ENCODE results near the gene SPTLC3. TPM values are rescaled to one million over a fixed set of nuclear protein-coding genes. Genes with fewer than 3 reads are reported as not detected.

Gene SPTLC3
- polyA plus RNA-seq, 1 of the 3 experiments (the other 2 are of a cell fraction): 0.02 TPM

DNA sequence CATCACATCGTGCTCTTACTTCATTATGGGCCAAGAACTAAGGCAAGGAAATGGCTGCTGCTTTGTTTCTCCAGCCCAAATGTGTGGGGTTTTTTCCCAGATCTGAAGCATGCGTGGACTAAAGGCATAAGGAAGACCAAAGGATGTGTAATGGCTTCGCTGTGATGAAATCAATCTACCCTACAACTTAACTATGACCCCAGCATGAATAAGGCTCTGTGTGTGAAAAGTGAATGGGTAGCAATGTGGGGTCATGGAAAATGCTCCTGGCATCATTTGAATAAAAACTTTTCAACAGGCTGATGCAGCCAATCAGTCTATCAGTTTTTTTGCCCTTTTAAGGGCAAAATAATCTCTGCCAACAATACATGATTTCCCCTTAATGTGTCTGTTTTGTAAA lies 162.0 kb downstream of the SPTLC3 start:
- no peaks in the 10 kb centered on the region for H3K36me3 ChIP-seq (replicated peaks in 1 of 2; ENCODE audit: control insufficient read depth in 1 of 2, insufficient read depth in 2 of 2, low read length in 1 of 2)
- H3K4me1 ChIP-seq (ENCODE audit: control insufficient read depth in 1 of 2, insufficient read depth in 2 of 2, low read depth in 1 of 2, low read length in 1 of 2): no peaks in the 10 kb centered on the region
- H3K79me2 ChIP-seq (ENCODE audit: insufficient read depth): no peaks in the 10 kb centered on the region
- H3K4me3 ChIP-seq (ENCODE audit: low read depth in 2 of 2, low read length in 1 of 2): no peak overlapping the region
- H3K9me3 ChIP-seq: no peaks in the 10 kb centered on the region
- no peak overlapping the region for H3K4me2 ChIP-seq
- CTCF ChIA-PET: no interaction called here
- POLR2A ChIA-PET: no interaction called here
- no peaks in the 10 kb centered on the region for H3K27me3 ChIP-seq (ENCODE audit: insufficient read depth)
- H2AFZ ChIP-seq (ENCODE audit: low read depth): no peak overlapping the region
- TF ChIP-seq, protein P1, sequence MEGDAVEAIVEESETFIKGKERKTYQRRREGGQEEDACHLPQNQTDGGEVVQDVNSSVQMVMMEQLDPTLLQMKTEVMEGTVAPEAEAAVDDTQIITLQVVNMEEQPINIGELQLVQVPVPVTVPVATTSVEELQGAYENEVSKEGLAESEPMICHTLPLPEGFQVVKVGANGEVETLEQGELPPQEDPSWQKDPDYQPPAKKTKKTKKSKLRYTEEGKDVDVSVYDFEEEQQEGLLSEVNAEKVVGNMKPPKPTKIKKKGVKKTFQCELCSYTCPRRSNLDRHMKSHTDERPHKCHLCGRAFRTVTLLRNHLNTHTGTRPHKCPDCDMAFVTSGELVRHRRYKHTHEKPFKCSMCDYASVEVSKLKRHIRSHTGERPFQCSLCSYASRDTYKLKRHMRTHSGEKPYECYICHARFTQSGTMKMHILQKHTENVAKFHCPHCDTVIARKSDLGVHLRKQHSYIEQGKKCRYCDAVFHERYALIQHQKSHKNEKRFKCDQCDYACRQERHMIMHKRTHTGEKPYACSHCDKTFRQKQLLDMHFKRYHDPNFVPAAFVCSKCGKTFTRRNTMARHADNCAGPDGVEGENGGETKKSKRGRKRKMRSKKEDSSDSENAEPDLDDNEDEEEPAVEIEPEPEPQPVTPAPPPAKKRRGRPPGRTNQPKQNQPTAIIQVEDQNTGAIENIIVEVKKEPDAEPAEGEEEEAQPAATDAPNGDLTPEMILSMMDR (IDR thresholded peaks at IDR 0.05): no peak
- no peak for TF ChIP-seq FOXJ3 (CRISPR knock-in tag; IDR thresholded peaks at IDR 0.05)
- no peak for TF ChIP-seq RAD21 (IDR thresholded peaks at IDR 0.05; ENCODE audit: low read length)
- DNase-seq: no peak
- H3F3A ChIP-seq (replicated peaks; ENCODE audit: insufficient read depth): no peaks in the 10 kb centered on the region
- H4K20me1 ChIP-seq (ENCODE audit: insufficient read depth): no peaks in the 10 kb centered on the region
- no peaks in the 10 kb centered on the region for H3K9me2 ChIP-seq
- no peak overlapping the region for H3K9ac ChIP-seq
- WGBS (ENCODE audit: low lambda C conversion rate): 4% methylated on average over 3 of the region's 3 CpGs
- no peak overlapping the region for H3K27ac ChIP-seq (ENCODE audit: low read depth in 2 of 2, low read length in 1 of 2)

DNA sequence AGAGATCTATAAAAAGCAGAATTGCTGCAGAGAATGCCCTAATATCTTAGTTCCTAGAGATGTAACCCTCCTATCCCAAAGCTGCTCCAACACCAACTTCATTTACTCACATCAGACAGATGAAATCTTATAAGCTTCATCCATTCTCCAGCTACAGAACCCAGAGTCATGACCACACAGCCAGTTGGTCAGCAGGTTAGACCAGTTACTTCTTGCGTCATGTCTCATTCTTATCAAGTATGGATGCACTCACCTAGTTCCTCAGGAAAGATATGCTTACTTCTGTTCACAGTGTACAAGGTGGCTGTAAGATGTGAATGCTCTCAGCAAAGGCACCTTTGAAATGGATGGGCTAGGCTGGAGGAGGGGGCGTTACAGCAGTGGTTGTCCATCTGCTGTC lies 164.4 kb downstream of the SPTLC3 start:
- POLR2A ChIA-PET: no interaction called here
- no peaks in the 10 kb centered on the region for H3F3A ChIP-seq (replicated peaks; ENCODE audit: insufficient read depth)
- no peak overlapping the region for H2AFZ ChIP-seq (ENCODE audit: low read depth)
- no peak for TF ChIP-seq GABPA (IDR thresholded peaks at IDR 0.05; ENCODE audit: low read depth)
- TF ChIP-seq, protein P2, sequence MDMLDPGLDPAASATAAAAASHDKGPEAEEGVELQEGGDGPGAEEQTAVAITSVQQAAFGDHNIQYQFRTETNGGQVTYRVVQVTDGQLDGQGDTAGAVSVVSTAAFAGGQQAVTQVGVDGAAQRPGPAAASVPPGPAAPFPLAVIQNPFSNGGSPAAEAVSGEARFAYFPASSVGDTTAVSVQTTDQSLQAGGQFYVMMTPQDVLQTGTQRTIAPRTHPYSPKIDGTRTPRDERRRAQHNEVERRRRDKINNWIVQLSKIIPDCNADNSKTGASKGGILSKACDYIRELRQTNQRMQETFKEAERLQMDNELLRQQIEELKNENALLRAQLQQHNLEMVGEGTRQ (IDR thresholded peaks at IDR 0.05; ENCODE audit: borderline replicate concordance, low read depth, low read length): no peak
- no peaks in the 10 kb centered on the region for H3K9me2 ChIP-seq
- no peak for DNase-seq
- H3K4me3 ChIP-seq (ENCODE audit: low read depth in 2 of 2, low read length in 1 of 2): no peak overlapping the region
- H3K27me3 ChIP-seq (ENCODE audit: insufficient read depth): no peaks in the 10 kb centered on the region
- H3K27ac ChIP-seq (ENCODE audit: low read depth in 2 of 2, low read length in 1 of 2): no peak overlapping the region
- no peaks in the 10 kb centered on the region for H3K9me3 ChIP-seq
- no peaks in the 10 kb centered on the region for H4K20me1 ChIP-seq (ENCODE audit: insufficient read depth)
- no peaks in the 10 kb centered on the region for H3K4me1 ChIP-seq (ENCODE audit: control insufficient read depth in 1 of 2, insufficient read depth in 2 of 2, low read depth in 1 of 2, low read length in 1 of 2)
- no peak overlapping the region for H3K4me2 ChIP-seq
- CTCF ChIA-PET: no interaction called here
- H3K79me2 ChIP-seq (ENCODE audit: insufficient read depth): no peaks in the 10 kb centered on the region
- H3K36me3 ChIP-seq (replicated peaks in 1 of 2; ENCODE audit: control insufficient read depth in 1 of 2, insufficient read depth in 2 of 2, low read length in 1 of 2): no peaks in the 10 kb centered on the region
- 23% methylated on average over 2 of the region's 2 CpGs for WGBS (ENCODE audit: low lambda C conversion rate)
- H3K9ac ChIP-seq: no peak overlapping the region

DNA sequence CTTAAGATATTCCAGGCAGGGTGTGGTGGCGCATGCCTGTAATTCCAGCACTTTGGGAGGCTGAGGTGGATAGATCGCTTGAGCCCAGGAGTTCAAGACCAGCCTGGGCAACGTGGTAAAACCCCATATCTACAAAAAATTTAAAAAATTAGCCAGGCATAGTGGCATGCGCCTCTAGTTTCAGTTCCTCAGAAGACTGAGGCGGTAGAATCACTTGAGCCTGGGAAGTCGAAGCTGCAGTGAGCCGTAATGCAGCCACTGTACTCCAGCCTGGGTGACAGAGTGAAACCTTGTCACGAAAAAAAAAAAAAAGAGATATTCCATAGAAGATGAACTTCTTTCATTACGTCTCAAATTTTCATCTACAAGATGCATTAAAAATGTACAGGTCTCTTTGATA lies 165.6 kb downstream of the SPTLC3 start:
- Histone ChIP-seq H3F3A (replicated peaks; ENCODE audit: insufficient read depth) (no peaks in the 10 kb centered on the region), H3K36me3 (replicated peaks in 1 of 2; ENCODE audit: control insufficient read depth in 1 of 2, insufficient read depth in 2 of 2, low read length in 1 of 2) (no peaks in the 10 kb centered on the region), H3K27me3 (ENCODE audit: insufficient read depth) (no peaks in the 10 kb centered on the region), H3K4me3 (ENCODE audit: low read depth in 2 of 2, low read length in 1 of 2) (no peak overlapping the region), H3K9me3 (no peaks in the 10 kb centered on the region), H3K27ac (ENCODE audit: low read depth in 2 of 2, low read length in 1 of 2) (no peak overlapping the region), H3K9ac (no peak overlapping the region), H3K4me1 (ENCODE audit: control insufficient read depth in 1 of 2, insufficient read depth in 2 of 2, low read depth in 1 of 2, low read length in 1 of 2) (no peaks in the 10 kb centered on the region), H2AFZ (ENCODE audit: low read depth) (no peak overlapping the region), H4K20me1 (ENCODE audit: insufficient read depth) (no peaks in the 10 kb centered on the region), H3K9me2 (no peaks in the 10 kb centered on the region), H3K4me2 (no peak overlapping the region), H3K79me2 (ENCODE audit: insufficient read depth) (no peaks in the 10 kb centered on the region)
- DNase-seq: no peak
- CTCF ChIA-PET: no interaction called here
- POLR2A ChIA-PET: no interaction called here
- no peak for TF ChIP-seq POLR2AphosphoS5 (IDR thresholded peaks at IDR 0.05; ENCODE audit: low read depth, low read length)
- no peak for TF ChIP-seq TEAD4 (IDR thresholded peaks at IDR 0.05; ENCODE audit: borderline replicate concordance, insufficient read depth)
- TF ChIP-seq SIN3A (IDR thresholded peaks at IDR 0.05; ENCODE audit: borderline replicate concordance, low read depth, low read length): no peak
- TF ChIP-seq MEF2A (IDR thresholded peaks at IDR 0.05; ENCODE audit: borderline replicate concordance, low read depth): no peak
- no peak for TF ChIP-seq YY1 (IDR thresholded peaks at IDR 0.05; ENCODE audit: low read depth)
- no peak for TF ChIP-seq TAF1 (IDR thresholded peaks at IDR 0.05; ENCODE audit: borderline replicate concordance, low read depth, low read length)
- TF ChIP-seq EZH2phosphoT487 (IDR thresholded peaks at IDR 0.05; ENCODE audit: borderline replicate concordance, low read depth): no peak
- no peak for TF ChIP-seq GABPA (IDR thresholded peaks at IDR 0.05; ENCODE audit: low read depth)
- TF ChIP-seq, protein P3, sequence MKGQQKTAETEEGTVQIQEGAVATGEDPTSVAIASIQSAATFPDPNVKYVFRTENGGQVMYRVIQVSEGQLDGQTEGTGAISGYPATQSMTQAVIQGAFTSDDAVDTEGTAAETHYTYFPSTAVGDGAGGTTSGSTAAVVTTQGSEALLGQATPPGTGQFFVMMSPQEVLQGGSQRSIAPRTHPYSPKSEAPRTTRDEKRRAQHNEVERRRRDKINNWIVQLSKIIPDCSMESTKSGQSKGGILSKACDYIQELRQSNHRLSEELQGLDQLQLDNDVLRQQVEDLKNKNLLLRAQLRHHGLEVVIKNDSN (IDR thresholded peaks at IDR 0.05; ENCODE audit: borderline replicate concordance, low read depth): no peak
- 38% methylated on average over 9 of the region's 9 CpGs for WGBS (ENCODE audit: low lambda C conversion rate)

All from SK-N-SH (cell line).